OCI-LY3 (cell line): ENCODE measurements around the gene SMURF2.

Experiments
- CTCF ChIP-seq: fragments of 200-600, 300-600 bp; sonication (generic); IDR thresholded peaks from 2 replicates; pipeline ENCODE4 v1.5.1; 2014; ENCODE audit warnings: antibody characterized with exemption, low read length, low read depth
- EZH2phosphoT487 ChIP-seq: fragments of 200-600 bp; shearing (Covaris generic); IDR thresholded peaks from 2 replicates; pipeline ENCODE4 v1.6.1; 2018; ENCODE audit warnings: antibody characterized with exemption, mixed run types, low read depth

GRCh38 chr17:64679710-64680216 is 17.7 kb upstream of the SMURF2 start:
- no peak for TF ChIP-seq CTCF
- TF ChIP-seq EZH2phosphoT487 = no peak
